Vagina (tissue), 2 donors: ENCODE measurements around the gene ELMO1. TPM values are rescaled to one million over a fixed set of nuclear protein-coding genes. Genes with fewer than 3 reads are reported as not detected.

Experiments used
- DNase-seq, 2 donors: peaks; one replicate each; pipeline ENCODE4 v3.0.0-alpha.2; 2017; ENCODE audit errors: extremely low spot score in 2 of 2
- H3K27ac ChIP-seq: fragments of 200-600 bp; sonication (generic); one replicate; pipeline ENCODE4 v1.5.1; 2019
- H3K27me3 ChIP-seq: fragments of 200-600 bp; sonication (generic); one replicate; pipeline ENCODE4 v1.5.1; 2019
- H3K36me3 ChIP-seq, 2 donors: fragments of 200-600 bp; sonication (generic); one replicate each; pipeline ENCODE4 v1.5.1; 2017 to 2019
- H3K4me1 ChIP-seq: fragments of 200-600 bp; sonication (generic); one replicate; pipeline ENCODE4 v1.5.1; 2019
- H3K4me3 ChIP-seq, 2 donors: fragments of 200-600 bp; sonication (generic); 1 replicate in 1 of 2; 2 replicates in 1 of 2; pipeline ENCODE4 v1.5.1; 2016 to 2019
- H3K9me3 ChIP-seq: fragments of 200-600 bp; sonication (generic); one replicate; pipeline ENCODE4 v1.5.1; 2019
- CTCF ChIP-seq, 3 experiments: fragments of 450-650 bp in 2 of 3; fragments of 200-600 bp in 1 of 3; sonication (generic) in 1 of 3; IDR thresholded peaks; one replicate each; pipeline ENCODE4 v1.5.1; 2017 to 2019; ENCODE audit warnings: antibody characterized with exemption in 3 of 3, mild to moderate bottlenecking in 2 of 3, moderate library complexity in 2 of 3
- POLR2A ChIP-seq, 2 donors: fragments of 450-650 bp; IDR thresholded peaks; one replicate each; pipeline ENCODE4 v1.6.1; 2017; ENCODE audit warnings: antibody characterized with exemption in 2 of 2, mild to moderate bottlenecking in 2 of 2, moderate library complexity in 2 of 2
- POLR2AphosphoS5 ChIP-seq, 2 donors: sonication (generic); formaldehyde crosslinking; IDR thresholded peaks; one replicate each; pipeline ENCODE4 v1.9.0; 2017; ENCODE audit warnings: antibody characterized with exemption in 2 of 2, mild to moderate bottlenecking in 2 of 2, low read depth in 1 of 2; ENCODE audit not compliant: insufficient read depth in 1 of 2
- intact Hi-C: fragments of 100-400 bp; cut with DNase I; formaldehyde crosslinking; loops from one replicate; pipeline ENCODE4 v1.15.1; 2023
- total RNA-seq: library from RNA; depleted of rRNA; stranded (reverse); fragments of >200 nt; gene quantifications from one replicate; pipeline ENCODE4 v1.2.3, GENCODE V29; 2016

Gene ELMO1
- total RNA-seq, 1 donor from 2014 or later = 74.4 TPM

- no peaks in the 10 kb centered on the region for H3K27me3 ChIP-seq
- no peaks in the 10 kb centered on the region for H3K36me3 ChIP-seq
- H3K4me3 ChIP-seq = no peak overlapping the region
- TF ChIP-seq POLR2AphosphoS5 (IDR thresholded peaks at IDR 0.05; ENCODE audit: insufficient read depth in 1 of 2, low read depth in 1 of 2) = no peak
- no peak for TF ChIP-seq POLR2A (IDR thresholded peaks at IDR 0.05)
- TF ChIP-seq CTCF (IDR thresholded peaks at IDR 0.05) = no peak
- H3K9me3 ChIP-seq = no peaks in the 10 kb centered on the region
- intact Hi-C loops = no loop called here
- H3K4me1 ChIP-seq = peaks cover 19% of the 10 kb centered on the region
- no peak for DNase-seq
- H3K27ac ChIP-seq = no peak overlapping the region
These were observed 251.6 kb downstream of the ELMO1 start for GRCh38 chr7:37197108-37197507.

GRCh38 chr7:37196676-37197075 is 252.0 kb downstream of the ELMO1 start:
- H3K4me1 ChIP-seq = peaks cover 19% of the 10 kb centered on the region
- no peak overlapping the region for H3K27ac ChIP-seq
- no peaks in the 10 kb centered on the region for H3K9me3 ChIP-seq
- H3K4me3 ChIP-seq = no peak overlapping the region
- H3K36me3 ChIP-seq = no peaks in the 10 kb centered on the region
- TF ChIP-seq CTCF (IDR thresholded peaks at IDR 0.05) (no peak), POLR2AphosphoS5 (IDR thresholded peaks at IDR 0.05; ENCODE audit: insufficient read depth in 1 of 2, low read depth in 1 of 2) (no peak), POLR2A (IDR thresholded peaks at IDR 0.05) (no peak)
- DNase-seq = no peak
- intact Hi-C loops = no loop called here
- no peaks in the 10 kb centered on the region for H3K27me3 ChIP-seq

GRCh38 chr7:37195388-37195787 is 253.3 kb downstream of the ELMO1 start:
- intact Hi-C loops = no loop called here
- no peak for DNase-seq
- Histone ChIP-seq H3K4me3 (no peak overlapping the region), H3K4me1 (peaks cover 8% of the 10 kb centered on the region), H3K27ac (no peak overlapping the region), H3K36me3 (no peaks in the 10 kb centered on the region), H3K9me3 (no peaks in the 10 kb centered on the region), H3K27me3 (no peaks in the 10 kb centered on the region)
- TF ChIP-seq POLR2A (IDR thresholded peaks at IDR 0.05) (no peak), CTCF (IDR thresholded peaks at IDR 0.05) (no peak), POLR2AphosphoS5 (IDR thresholded peaks at IDR 0.05; ENCODE audit: insufficient read depth in 1 of 2, low read depth in 1 of 2) (no peak)

DNA sequence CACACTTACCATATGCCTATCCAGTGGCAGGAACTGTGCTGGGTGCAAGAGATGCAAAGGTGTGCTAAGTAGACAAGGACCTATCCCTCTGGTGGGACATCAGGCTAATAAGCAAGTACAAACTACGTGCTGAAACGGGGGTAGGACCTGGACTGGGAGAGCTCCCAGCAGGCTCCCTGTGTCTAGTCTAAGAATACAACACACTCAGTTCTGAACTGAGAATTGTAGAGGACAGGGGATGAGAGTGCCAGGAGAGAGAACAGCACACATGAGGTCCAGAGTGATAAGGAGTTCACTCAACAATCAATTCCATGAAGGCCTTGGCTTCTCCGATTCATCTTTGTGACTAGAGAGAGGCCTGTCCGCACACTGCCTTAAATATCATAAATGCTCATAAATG is 253.7 kb downstream of the ELMO1 start:
- H3K4me3 ChIP-seq = no peak overlapping the region
- no peak for TF ChIP-seq CTCF (IDR thresholded peaks at IDR 0.05)
- no peak for TF ChIP-seq POLR2AphosphoS5 (IDR thresholded peaks at IDR 0.05; ENCODE audit: insufficient read depth in 1 of 2, low read depth in 1 of 2)
- no peak for TF ChIP-seq POLR2A (IDR thresholded peaks at IDR 0.05)
- no peaks in the 10 kb centered on the region for H3K36me3 ChIP-seq
- intact Hi-C loops = no loop called here
- no peaks in the 10 kb centered on the region for H3K9me3 ChIP-seq
- H3K27ac ChIP-seq = no peak overlapping the region
- H3K27me3 ChIP-seq = no peaks in the 10 kb centered on the region
- no peak for DNase-seq
- peaks cover 6% of the 10 kb centered on the region for H3K4me1 ChIP-seq

DNA sequence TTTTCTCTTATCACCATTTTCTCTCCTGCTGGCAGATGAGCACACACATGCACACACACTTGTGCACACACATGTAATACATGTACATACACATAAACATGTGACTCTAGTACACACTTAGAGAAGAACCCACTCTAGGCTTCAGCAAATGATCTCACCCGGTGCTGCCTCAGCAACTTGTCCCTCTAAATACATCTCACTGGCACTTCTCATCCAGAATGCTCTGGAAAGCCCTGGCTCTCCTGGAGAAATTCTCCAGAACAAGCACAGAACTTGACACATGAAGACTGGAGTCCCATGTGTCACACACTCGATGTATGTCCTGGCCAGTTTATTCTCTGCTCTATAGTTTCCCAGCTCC is 254.9 kb downstream of the ELMO1 start:
- Histone ChIP-seq H3K4me3 (no peak overlapping the region), H3K27me3 (no peaks in the 10 kb centered on the region), H3K27ac (no peak overlapping the region), H3K36me3 (no peaks in the 10 kb centered on the region), H3K4me1 (peaks cover 6% of the 10 kb centered on the region), H3K9me3 (no peaks in the 10 kb centered on the region)
- no peak for DNase-seq
- TF ChIP-seq CTCF (IDR thresholded peaks at IDR 0.05) (no peak), POLR2AphosphoS5 (IDR thresholded peaks at IDR 0.05; ENCODE audit: insufficient read depth in 1 of 2, low read depth in 1 of 2) (no peak), POLR2A (IDR thresholded peaks at IDR 0.05) (no peak)
- intact Hi-C loops = no loop called here
